HFF-Myc (cell line): ENCODE results near the gene KRT80.

Experiments
- DNase-seq: peaks from one replicate; pipeline ENCODE4 v3.0.0-alpha.2; 2011; ENCODE audit warnings: low read depth; ENCODE audit errors: extremely low read depth
- H3K4me3 ChIP-seq: replicated peaks from 2 replicates; pipeline ENCODE4 v1.5.1; 2011; ENCODE audit warnings: low read depth, mild to moderate bottlenecking, control low read depth, low read length
- CTCF ChIP-seq: IDR thresholded peaks from 2 replicates; pipeline ENCODE4 v1.5.1; 2012; ENCODE audit warnings: mild to moderate bottlenecking, low read depth, low read length, control low read depth; ENCODE audit errors: missing control alignments

Gene KRT80

GRCh38 chr12:52232674-52233461 is 41.1 kb upstream of the KRT80 start, which contains the start of gene KRT7:
TSS of gene KRT7 (plus strand) at chr12:52233243. CDS start at chr12:52233297, 54 bp downstream.
- no peak within 1 kb of the TSS for H3K4me3 ChIP-seq
- DNase-seq = no peak
- no peak for TF ChIP-seq CTCF

- no peak overlapping the region for H3K4me3 ChIP-seq
- no peak for DNase-seq
- no peak for TF ChIP-seq CTCF
These were observed 40.4 kb upstream of the KRT80 start for GRCh38 chr12:52232203-52232673.

- no peak for DNase-seq
- no peak for TF ChIP-seq CTCF
- H3K4me3 ChIP-seq = no peak overlapping the region
These were observed 39.7 kb upstream of the KRT80 start for GRCh38 chr12:52231305-52232202.

GRCh38 chr12:52230364-52231281 is 38.8 kb upstream of the KRT80 start:
- no peak for TF ChIP-seq CTCF
- no peak for DNase-seq
- H3K4me3 ChIP-seq = no peak overlapping the region

- TF ChIP-seq CTCF = no peak
- no peak overlapping the region for H3K4me3 ChIP-seq
- no peak for DNase-seq
These were observed 38.1 kb upstream of the KRT80 start for GRCh38 chr12:52229836-52230343.

GRCh38 chr12:52228931-52229330 is 37.1 kb upstream of the KRT80 start:
- no peak overlapping the region for H3K4me3 ChIP-seq
- no peak for TF ChIP-seq CTCF
- DNase-seq = no peak
